ENCODE measurements around the gene PON1. TPM values are rescaled to one million over a fixed set of nuclear protein-coding genes. Genes with fewer than 3 reads are reported as not detected.

Gene PON1
- polyA plus RNA-seq, 12 donors = 0.35 to 1.3 (median 0.50) TPM; not detected in 2

GRCh38 chr7:95255691-95256090 is 68.6 kb downstream of the PON1 start:
- no peak for DNase-seq

DNA sequence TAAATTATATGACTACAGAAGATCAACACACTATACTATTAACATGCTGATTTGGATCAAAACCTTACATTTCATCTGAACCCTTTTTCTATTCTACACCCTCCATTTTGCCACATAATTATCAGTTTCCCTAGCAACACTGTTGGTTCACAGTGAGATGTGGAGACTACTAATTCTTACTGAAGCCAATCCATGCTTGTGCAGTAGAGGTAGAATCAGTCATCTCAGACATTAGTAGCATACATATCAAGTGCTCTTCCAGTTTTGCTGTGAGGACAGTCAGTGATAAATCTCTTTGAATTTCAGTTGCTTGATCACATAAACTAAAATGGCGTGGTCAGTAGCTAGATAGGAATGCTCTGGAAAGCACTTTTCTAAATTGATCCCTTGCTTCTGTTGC is 70.3 kb downstream of the PON1 start:
- no peak for DNase-seq

GRCh38 chr7:95251966-95252365 is 72.4 kb downstream of the PON1 start:
- no peak for DNase-seq

DNA sequence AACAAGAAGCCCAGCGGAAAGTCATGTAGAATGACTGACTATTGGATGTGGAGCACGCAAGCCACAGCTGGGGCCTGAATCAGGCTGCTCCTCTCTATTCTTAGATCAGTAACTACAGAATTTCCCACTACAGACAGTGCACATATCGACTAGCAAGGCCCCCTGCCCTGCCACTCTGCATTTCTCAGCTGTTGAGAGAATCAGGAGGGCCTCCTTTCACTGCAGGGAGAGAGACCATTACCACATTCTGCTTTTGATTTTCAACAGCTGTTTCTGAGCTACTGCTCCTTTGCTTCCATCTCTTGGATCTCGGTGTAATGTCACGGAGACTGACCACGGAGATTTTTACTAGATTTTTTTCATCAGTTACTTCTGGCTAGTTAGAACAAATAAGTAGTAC is 73.8 kb downstream of the PON1 start:
- DNase-seq = no peak

Other genes starting within 250 kb of the PON1 start
- 10 to 100 TPM in 1 of 12 donors, 1 to 10 TPM in 9, not detected in 2; 3.0 to 13.5 (median 4.8) TPM for gene PON3, start 71.8 kb upstream of the PON1 start, polyA plus RNA-seq (ENCODE audit: insufficient read length in 12 of 12)
- 100 to 1,000 TPM in 7 of 12 donors, 10 to 100 TPM in 4, not detected in 1; 68.1 to 197 (median 124) TPM for gene PON2, start 110.5 kb upstream of the PON1 start, polyA plus RNA-seq (ENCODE audit: insufficient read length in 12 of 12)
- gene ASB4, start 161.4 kb upstream of the PON1 start, polyA plus RNA-seq (ENCODE audit: insufficient read length in 12 of 12) = 10 to 100 TPM in 11 of 12 donors, not detected in 1; 10.5 to 42.6 (median 33.8) TPM